Measurements from ENCODE around the gene PDE7B. TPM values are rescaled to one million over a fixed set of nuclear protein-coding genes. Genes with fewer than 3 reads are reported as not detected.

PDE7B gene
- total RNA-seq, 6 experiments from 2014 or later: 1.2 to 5.8 (median 4.5) TPM

DNA sequence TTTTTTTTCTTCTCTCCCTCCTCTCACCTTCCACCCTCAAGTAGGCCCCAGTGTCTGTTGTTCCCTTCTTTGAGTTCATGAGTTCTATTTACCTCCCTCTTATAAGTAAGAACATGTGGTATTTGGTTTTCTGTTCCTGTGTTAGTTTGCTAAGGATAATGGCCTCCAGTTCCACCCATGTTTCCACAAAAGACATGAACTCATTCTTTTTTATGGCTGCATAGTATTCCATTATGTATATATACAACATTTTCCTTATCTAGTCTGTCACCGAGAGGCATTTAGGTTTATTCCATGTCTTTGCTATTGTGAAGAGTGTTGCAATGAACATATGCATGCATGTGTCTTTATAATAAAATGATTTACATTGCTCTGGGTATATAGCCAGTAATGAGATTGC is 147.9 kb downstream of the PDE7B start:
- DNase-seq: no peak
- Mint-ChIP-seq H3K4me1 (ENCODE audit: low read depth) (peaks cover 26% of the 10 kb centered on the region), H3K27ac (no peak overlapping the region), H3K36me3 (ENCODE audit: low read depth) (peaks cover 28% of the 10 kb centered on the region), H3K4me3 (no peak overlapping the region), H3K27me3 (ENCODE audit: insufficient read depth) (no peaks in the 10 kb centered on the region), H3K9me3 (peaks cover 21% of the 10 kb centered on the region)
- TF ChIP-seq, protein P1, sequence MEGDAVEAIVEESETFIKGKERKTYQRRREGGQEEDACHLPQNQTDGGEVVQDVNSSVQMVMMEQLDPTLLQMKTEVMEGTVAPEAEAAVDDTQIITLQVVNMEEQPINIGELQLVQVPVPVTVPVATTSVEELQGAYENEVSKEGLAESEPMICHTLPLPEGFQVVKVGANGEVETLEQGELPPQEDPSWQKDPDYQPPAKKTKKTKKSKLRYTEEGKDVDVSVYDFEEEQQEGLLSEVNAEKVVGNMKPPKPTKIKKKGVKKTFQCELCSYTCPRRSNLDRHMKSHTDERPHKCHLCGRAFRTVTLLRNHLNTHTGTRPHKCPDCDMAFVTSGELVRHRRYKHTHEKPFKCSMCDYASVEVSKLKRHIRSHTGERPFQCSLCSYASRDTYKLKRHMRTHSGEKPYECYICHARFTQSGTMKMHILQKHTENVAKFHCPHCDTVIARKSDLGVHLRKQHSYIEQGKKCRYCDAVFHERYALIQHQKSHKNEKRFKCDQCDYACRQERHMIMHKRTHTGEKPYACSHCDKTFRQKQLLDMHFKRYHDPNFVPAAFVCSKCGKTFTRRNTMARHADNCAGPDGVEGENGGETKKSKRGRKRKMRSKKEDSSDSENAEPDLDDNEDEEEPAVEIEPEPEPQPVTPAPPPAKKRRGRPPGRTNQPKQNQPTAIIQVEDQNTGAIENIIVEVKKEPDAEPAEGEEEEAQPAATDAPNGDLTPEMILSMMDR (IDR thresholded peaks at IDR 0.05): no peak

DNA sequence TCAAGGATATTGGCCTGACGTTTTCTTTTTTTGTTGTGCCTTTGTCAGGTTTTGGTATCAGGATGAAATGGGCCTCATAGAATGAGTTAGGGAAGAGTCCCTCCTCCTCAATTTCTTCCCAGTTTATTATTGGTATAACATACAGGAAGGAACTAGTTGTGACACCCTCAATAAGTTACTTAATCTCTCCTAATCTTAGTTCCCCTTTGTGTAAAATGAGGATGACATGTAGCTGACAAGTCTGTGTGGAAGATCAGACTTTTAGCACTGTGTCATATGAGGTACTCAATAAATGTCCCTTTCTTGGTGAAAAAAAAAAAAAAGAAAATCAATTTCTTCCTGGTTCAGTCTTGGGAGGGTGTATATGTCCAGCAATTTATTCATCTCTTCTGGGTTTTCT is 155.8 kb downstream of the PDE7B start:
- Mint-ChIP-seq H3K4me1 (ENCODE audit: low read depth) (peaks cover 19% of the 10 kb centered on the region), H3K27me3 (ENCODE audit: insufficient read depth) (no peaks in the 10 kb centered on the region; the same call in 1 of the 2 replicates), H3K4me3 (no peak overlapping the region), H3K36me3 (ENCODE audit: low read depth) (peaks cover 27% of the 10 kb centered on the region), H3K9me3 (peaks cover 21% of the 10 kb centered on the region), H3K27ac (no peak overlapping the region)
- no peak for DNase-seq
- TF ChIP-seq, protein P1 (IDR thresholded peaks at IDR 0.05): no peak

DNA sequence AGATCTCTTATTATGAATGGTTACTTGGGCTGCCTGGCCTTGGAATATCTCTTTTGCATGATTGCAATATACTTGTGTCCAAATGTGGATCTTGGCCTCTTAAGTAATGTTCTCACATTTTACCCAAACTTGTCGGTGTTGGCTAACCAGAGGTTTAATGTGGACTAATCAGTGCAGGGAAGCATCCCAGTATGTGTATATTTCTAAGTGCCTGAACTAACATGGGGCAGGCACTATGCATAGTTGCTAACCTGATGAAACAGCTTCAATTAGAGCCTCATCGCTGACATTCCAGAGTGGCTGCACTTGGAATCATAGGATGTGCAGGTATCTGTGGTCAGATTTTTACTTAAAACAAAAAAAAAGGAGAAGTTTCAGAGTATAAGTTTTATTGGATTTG is 160.0 kb downstream of the PDE7B start:
- Mint-ChIP-seq H3K4me3 (peak overlapping the region; percentile 84), H3K27ac (peak overlapping the region; percentile 96), H3K9me3 (peaks cover 18% of the 10 kb centered on the region), H3K4me1 (ENCODE audit: low read depth) (peaks cover 60% of the 10 kb centered on the region), H3K27me3 (ENCODE audit: insufficient read depth) (no peaks in the 10 kb centered on the region; the same call in 1 of the 2 replicates), H3K36me3 (ENCODE audit: low read depth) (peaks cover 26% of the 10 kb centered on the region)
- TF ChIP-seq, protein P1 (IDR thresholded peaks at IDR 0.05): no peak
- DNase-seq: no peak

DNA sequence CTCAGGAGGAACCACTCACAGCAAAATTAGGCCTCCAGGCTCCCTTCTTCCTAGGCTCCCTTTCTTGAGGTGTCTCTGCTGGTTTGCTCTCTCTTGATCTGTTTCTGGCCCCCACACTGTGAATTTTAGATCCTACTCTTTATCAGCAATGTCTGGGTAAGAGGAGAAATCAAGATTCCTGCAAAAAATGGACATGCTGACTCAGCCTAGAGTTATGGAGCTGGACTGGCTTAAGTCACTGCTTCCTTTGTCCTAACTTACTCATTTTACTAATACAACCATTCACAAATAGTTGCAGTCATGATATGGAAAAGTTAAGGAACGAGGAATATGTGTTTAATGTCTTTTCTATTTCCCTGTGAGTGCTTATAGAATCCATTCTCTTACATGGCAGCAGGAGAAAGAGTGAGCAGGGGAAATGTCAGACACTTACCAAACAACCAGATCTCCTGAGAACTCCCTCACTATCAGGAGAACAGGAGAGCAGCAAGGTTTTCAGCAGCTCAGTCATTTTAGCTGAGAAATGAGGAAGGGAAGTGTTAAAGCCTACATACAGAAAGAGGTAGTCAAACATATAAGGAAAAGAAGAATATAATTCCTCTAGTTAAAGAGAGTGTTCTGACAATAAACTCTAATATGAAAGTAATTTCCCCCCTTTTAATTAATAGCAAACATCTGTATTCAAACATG is 160.8 kb downstream of the PDE7B start:
- TF ChIP-seq, protein P1 (IDR thresholded peaks at IDR 0.05): no peak
- Mint-ChIP-seq H3K9me3 (peaks cover 12% of the 10 kb centered on the region; the same call in 1 of the 2 replicates), H3K27me3 (ENCODE audit: insufficient read depth) (no peaks in the 10 kb centered on the region; the same call in 1 of the 2 replicates), H3K36me3 (ENCODE audit: low read depth) (peaks cover 22% of the 10 kb centered on the region), H3K27ac (peak overlapping the region; percentile 96), H3K4me3 (peak overlapping the region; percentile 84), H3K4me1 (ENCODE audit: low read depth) (peaks cover 66% of the 10 kb centered on the region)
- peak; percentile 64 for DNase-seq

DNA sequence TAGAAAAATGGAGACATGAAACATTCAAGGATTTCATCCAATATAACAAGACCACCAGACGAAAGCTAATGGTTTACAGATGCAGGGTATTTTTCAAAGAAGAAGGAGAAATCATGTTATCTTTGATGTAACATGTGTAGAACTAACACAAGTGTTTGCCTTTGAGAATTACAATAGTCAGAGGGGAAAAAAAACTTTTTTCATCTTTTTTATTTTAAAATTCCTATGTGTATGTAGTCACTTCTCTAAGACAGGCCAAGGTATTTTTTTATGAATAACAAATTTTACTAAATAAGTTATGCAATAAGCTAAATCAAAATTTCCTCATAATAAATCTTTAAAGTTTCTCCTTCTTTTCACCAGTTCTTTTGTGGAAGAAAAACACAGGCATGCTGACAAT is 161.4 kb downstream of the PDE7B start:
- Mint-ChIP-seq H3K4me3 (peak overlapping the region; percentile 84), H3K27ac (peak overlapping the region; percentile 96), H3K36me3 (ENCODE audit: low read depth) (peaks cover 17% of the 10 kb centered on the region), H3K4me1 (ENCODE audit: low read depth) (peaks cover 72% of the 10 kb centered on the region), H3K9me3 (peaks cover 12% of the 10 kb centered on the region; the same call in 1 of the 2 replicates), H3K27me3 (ENCODE audit: insufficient read depth) (no peaks in the 10 kb centered on the region; the same call in 1 of the 2 replicates)
- no peak for DNase-seq
- TF ChIP-seq, protein P1 (IDR thresholded peaks at IDR 0.05): no peak

Measured in HFFc6 (cell line).